Activated CD8-positive, alpha-beta T cell treated with anti-CD3 and anti-CD28 coated beads for 36 hours (primary cell): ENCODE data around the gene SAMD3. TPM values are rescaled to one million over a fixed set of nuclear protein-coding genes. Genes with fewer than 3 reads are reported as not detected.
"Not testable (repeated sequence)": the region's sequence is repeated elsewhere in the genome, so short reads cannot be mapped to it uniquely, and the experiment has no call there.

Experiments
- ATAC-seq: fragments of 200-7000 bp; cut with Tn5 transposase; one replicate; pipeline ENCODE4 v1.10.0; 2021; ENCODE audit warnings: mild to moderate bottlenecking, moderate library complexity
- CTCF ChIA-PET: fragments of 350-600 bp; sonication (Branson Sonifier 250); formaldehyde crosslinking; loops from one replicate; lab custom pipeline; 2021; ENCODE audit warnings: antibody characterized with exemption; lab: Charles Lee
- POLR2A ChIA-PET: fragments of 350-600 bp; sonication (Branson Sonifier 250); formaldehyde crosslinking; loops from one replicate; lab custom pipeline; 2021; ENCODE audit warnings: antibody characterized with exemption; lab: Charles Lee
- DNase-seq: peaks from one replicate; pipeline ENCODE4 v3.0.0-alpha.2; 2020
- H3K27ac Mint-ChIP-seq: one replicate; pipeline ENCODE4 v1.8.0; 2021; ENCODE audit warnings: mild to moderate bottlenecking, mixed read lengths
- H3K27me3 Mint-ChIP-seq: one replicate; pipeline ENCODE4 v1.8.0; 2021; ENCODE audit warnings: mixed read lengths
- H3K36me3 Mint-ChIP-seq: one replicate; pipeline ENCODE4 v1.8.0; 2021; ENCODE audit warnings: low read depth, mixed read lengths
- H3K4me1 Mint-ChIP-seq: one replicate; pipeline ENCODE4 v1.8.0; 2021; ENCODE audit warnings: low read depth, mixed read lengths
- H3K4me3 Mint-ChIP-seq: one replicate; pipeline ENCODE4 v1.8.0; 2021; ENCODE audit warnings: mild to moderate bottlenecking, moderate library complexity, mixed read lengths
- H3K9me3 Mint-ChIP-seq: one replicate; pipeline ENCODE4 v1.8.0; 2021; ENCODE audit warnings: mixed read lengths
- CTCF ChIP-seq: fragments of 200-600 bp; IDR thresholded peaks from one replicate; pipeline ENCODE4 v1.8.0; 2022; ENCODE audit warnings: antibody characterized with exemption, mild to moderate bottlenecking
- intact Hi-C: fragments of 100-400 bp; cut with micrococcal nuclease; formaldehyde crosslinking; loops from one replicate; pipeline ENCODE4 v1.10.0; 2022
- total RNA-seq, 2 experiments: library from RNA; stranded (reverse); gene quantifications; one replicate each; pipeline ENCODE4 v1.2.3, GENCODE V29; 2021

Gene SAMD3
- total RNA-seq, 2 experiments from 2014 or later: 6.4 to 8.7 TPM

DNA sequence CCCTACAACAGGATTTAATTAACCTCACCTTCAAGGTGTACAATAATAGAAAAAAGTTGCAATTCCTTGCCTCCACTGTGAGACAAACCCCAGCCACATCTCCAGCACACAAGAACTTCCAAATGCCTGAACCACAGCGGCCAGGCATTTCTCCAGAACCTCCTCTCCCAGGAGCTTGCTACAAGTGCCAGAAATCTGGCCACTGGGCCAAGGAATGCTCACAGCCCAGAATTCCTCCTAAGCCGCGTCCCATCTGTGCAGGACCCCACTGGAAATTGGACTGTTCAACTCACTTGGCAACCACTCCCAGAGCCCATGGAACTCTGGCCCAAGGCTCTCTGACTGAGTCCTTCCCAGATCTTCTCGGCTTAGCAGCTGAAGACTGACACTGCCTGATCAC lies 28.3 kb downstream of the SAMD3 start:
- H3K4me3 Mint-ChIP-seq, H3K9me3 Mint-ChIP-seq, CTCF ChIA-PET, POLR2A ChIA-PET, intact Hi-C loops, H3K27ac Mint-ChIP-seq, DNase-seq, ATAC-seq, H3K27me3 Mint-ChIP-seq: not testable (repeated sequence)
- H3K4me1 Mint-ChIP-seq: peaks cover 65% of the 10 kb centered on the region
- H3K36me3 Mint-ChIP-seq: peaks cover 21% of the 10 kb centered on the region

DNA sequence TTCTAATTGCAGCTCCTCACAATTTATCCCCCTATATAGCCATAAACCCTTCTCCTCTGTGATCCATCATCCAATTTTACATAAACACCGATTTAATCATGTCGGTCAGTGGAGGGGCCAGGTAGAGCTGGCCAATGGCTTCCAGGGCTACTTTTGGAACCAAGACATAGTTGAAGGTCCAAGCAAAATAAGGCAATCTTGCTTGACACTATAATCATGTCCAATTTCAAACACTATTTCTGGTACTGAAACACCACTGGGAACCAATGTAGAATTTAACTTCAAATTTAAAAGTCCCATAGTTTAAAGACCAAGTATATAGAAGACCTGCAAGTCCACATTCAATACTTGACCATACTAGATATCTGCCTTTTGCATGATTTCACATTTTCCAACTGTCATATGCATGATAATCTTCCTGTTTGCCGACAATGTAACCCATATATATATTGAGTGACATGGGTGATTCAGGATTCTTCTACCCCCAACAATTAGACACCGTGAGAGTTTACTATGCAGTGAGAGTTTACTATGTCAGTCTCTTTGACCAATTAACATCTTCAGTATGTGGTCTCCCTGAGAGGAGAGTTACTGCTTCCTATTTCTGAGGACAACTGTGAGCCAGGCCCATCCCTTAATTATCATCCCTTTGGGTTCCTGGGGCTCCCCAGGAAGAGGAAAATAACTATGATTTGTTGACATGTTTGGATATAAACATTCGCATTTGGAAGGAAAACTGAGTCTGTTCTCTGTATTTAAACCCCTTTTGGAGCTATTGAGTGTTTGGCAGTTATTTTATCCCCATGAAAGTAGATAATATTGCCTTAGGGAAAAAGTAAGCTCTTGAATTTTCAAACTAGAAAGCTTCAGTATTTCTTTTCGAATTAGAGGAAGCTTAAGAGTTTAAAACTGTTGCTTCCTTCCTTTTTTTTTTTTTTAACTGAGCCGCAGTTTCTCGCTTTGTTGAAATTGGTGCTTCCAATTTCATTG lies 31.8 kb downstream of the SAMD3 start:
- peak overlapping the region; percentile 30 for H3K27ac Mint-ChIP-seq
- H3K4me1 Mint-ChIP-seq: peaks cover 75% of the 10 kb centered on the region
- ATAC-seq (peak; percentile 64), DNase-seq (no peak)
- H3K27me3 Mint-ChIP-seq: no peaks in the 10 kb centered on the region
- peak overlapping the region; percentile 12 for H3K4me3 Mint-ChIP-seq
- TF ChIP-seq CTCF: no peak
- H3K9me3 Mint-ChIP-seq: peaks cover 9% of the 10 kb centered on the region
- CTCF ChIA-PET: no interaction called here
- POLR2A ChIA-PET: interaction anchor here (0.9 to 1.7 kb wide), 2 partner anchors 8 to 11 kb away, joined by 3 to 4 read pairs; no protein-coding TSS in a partner anchor
- intact Hi-C loops: no loop called here
- peaks cover 28% of the 10 kb centered on the region for H3K36me3 Mint-ChIP-seq

DNA sequence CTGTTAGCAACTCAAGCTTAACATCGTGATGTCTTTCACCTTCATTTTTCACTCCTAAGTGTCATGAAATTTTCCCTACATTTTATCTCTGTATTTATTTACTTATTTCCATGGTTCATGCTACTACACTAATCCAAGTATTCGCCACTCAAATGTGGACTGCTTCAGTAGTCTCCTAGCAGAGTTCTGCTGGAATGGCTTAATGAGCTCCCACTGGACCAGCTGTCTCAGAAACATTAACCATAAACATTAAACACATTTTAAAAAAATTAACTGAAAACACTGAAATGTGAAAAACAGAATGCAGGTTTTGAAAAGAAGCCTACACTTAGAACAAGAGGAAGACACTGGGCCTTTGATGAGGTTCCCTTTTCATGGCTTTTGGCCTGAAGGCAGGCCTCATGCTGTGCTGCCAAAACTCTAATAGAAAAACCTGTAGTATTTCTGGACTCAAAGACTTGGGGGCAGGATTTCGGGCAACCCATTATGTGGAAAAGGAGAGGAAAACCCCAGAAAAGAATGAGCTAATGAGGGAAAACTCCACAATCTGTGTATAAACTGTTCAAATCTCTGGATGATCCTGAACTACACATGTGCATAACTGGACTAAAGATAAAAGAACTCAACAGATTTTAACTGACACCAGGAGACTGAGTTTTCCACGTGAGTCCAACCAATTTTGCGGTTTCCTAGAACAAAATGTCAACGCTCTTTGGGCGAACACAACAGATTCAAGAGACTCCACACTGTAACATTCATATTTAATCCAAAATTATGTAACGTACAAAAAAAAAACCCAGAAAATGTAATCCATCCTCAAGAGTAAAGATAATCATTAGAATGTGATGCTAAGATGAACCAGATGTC lies 33.0 kb downstream of the SAMD3 start:
- Mint-ChIP-seq H3K27ac (peak overlapping the region; percentile 69), H3K27me3 (no peaks in the 10 kb centered on the region), H3K4me1 (peaks cover 72% of the 10 kb centered on the region), H3K9me3 (peaks cover 9% of the 10 kb centered on the region), H3K4me3 (no peak overlapping the region), H3K36me3 (peaks cover 28% of the 10 kb centered on the region)
- CTCF ChIA-PET: interaction anchor here (1.4 to 1.7 kb wide), 2 partner anchors 21 to 33 kb away, joined by 3 to 4 read pairs; partner anchors contain the start of gene SAMD3
- intact Hi-C loops: no loop called here
- no peak for TF ChIP-seq CTCF
- POLR2A ChIA-PET: interaction anchor here (0.9 to 1.7 kb wide), 4 partner anchors 9 to 23 kb away, joined by 3 to 4 read pairs (median 4); no protein-coding TSS in a partner anchor
- no peak for DNase-seq
- no peak for ATAC-seq

- peaks cover 9% of the 10 kb centered on the region for H3K9me3 Mint-ChIP-seq
- ATAC-seq: no peak
- H3K36me3 Mint-ChIP-seq: peaks cover 28% of the 10 kb centered on the region
- H3K4me3 Mint-ChIP-seq: no peak overlapping the region
- no peaks in the 10 kb centered on the region for H3K27me3 Mint-ChIP-seq
- intact Hi-C loops: no loop called here
- no peak for TF ChIP-seq CTCF
- ChIA-PET POLR2A (interaction anchor here (0.8 to 1.9 kb wide), 6 partner anchors 11 to 35 kb away, joined by 3 to 4 read pairs (median 3); partner anchors contain the start of gene SAMD3), CTCF (interaction anchor here (0.6 to 1.7 kb wide), 7 partner anchors 12 to 157 kb away, joined by 3 to 5 read pairs (median 4); partner anchors contain the start of gene SAMD3)
- DNase-seq: no peak
- peaks cover 75% of the 10 kb centered on the region for H3K4me1 Mint-ChIP-seq
- H3K27ac Mint-ChIP-seq: peak overlapping the region; percentile 69
These were observed 34.4 kb downstream of the SAMD3 start for GRCh38 chr6:130188207-130188899.
